ENCODE data around the gene PFN2.
"Not testable (repeated sequence)": the region's sequence is repeated elsewhere in the genome, so short reads cannot be mapped to it uniquely, and the experiment has no call there.

Gene PFN2

DNA sequence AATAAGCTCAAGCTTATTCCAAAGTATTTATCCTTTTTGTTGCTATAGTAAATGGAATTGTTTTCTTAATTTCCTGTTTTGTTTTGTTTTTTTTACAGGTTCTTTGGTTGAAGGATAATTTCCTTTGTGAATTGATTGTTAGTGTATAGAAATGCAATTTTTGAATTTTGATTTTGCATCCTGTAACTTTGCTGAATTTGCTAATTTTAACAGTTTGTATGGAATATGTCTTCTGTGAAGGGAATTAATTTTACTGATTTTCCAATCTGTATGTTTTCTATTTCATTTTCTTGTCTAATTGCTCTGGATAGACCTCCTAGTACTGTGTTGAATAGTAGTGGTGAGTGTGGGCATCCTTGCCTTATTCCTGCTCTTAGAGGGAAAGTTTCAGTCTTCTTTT, 28.3 kb downstream of the PFN2 start:
- Histone ChIP-seq H3K79me2 (ENCODE audit: insufficient read depth, low read length) (no peaks in the 10 kb centered on the region), H3F3A (ENCODE audit: low read depth) (no peaks in the 10 kb centered on the region), H4K20me1 (ENCODE audit: insufficient read depth, low read length, poor library complexity, severe bottlenecking) (no peaks in the 10 kb centered on the region), H3K9me2 (replicated peaks; ENCODE audit: low read depth, low read length) (no peaks in the 10 kb centered on the region), H3K36me3 (ENCODE audit: insufficient read depth, low read length) (peaks cover 6% of the 10 kb centered on the region; the same call in 1 of the 2 replicates), H2AFZ (ENCODE audit: low read length) (no peak overlapping the region), H3K27me3 (ENCODE audit: insufficient read depth, low read length, poor library complexity, severe bottlenecking) (no peaks in the 10 kb centered on the region), H3K4me2 (ENCODE audit: low read depth, low read length, poor library complexity, severe bottlenecking) (no peak overlapping the region), H3K4me1 (ENCODE audit: insufficient read depth, low read length, poor library complexity, severe bottlenecking) (no peaks in the 10 kb centered on the region), H3K9me3 (ENCODE audit: insufficient read depth, low read depth, low read length) (no peaks in the 10 kb centered on the region), H3K4me3 (ENCODE audit: low read length, poor library complexity, severe bottlenecking) (no peak overlapping the region), H3K9ac (ENCODE audit: low read depth, low read length, poor library complexity, severe bottlenecking) (no peak overlapping the region)
- no peak for TF ChIP-seq EZH2phosphoT487 (IDR thresholded peaks at IDR 0.05; ENCODE audit: borderline replicate concordance)
- no peak for TF ChIP-seq CTCF (conservative IDR thresholded peaks at IDR 0.05; ENCODE audit: low read length)

DNA sequence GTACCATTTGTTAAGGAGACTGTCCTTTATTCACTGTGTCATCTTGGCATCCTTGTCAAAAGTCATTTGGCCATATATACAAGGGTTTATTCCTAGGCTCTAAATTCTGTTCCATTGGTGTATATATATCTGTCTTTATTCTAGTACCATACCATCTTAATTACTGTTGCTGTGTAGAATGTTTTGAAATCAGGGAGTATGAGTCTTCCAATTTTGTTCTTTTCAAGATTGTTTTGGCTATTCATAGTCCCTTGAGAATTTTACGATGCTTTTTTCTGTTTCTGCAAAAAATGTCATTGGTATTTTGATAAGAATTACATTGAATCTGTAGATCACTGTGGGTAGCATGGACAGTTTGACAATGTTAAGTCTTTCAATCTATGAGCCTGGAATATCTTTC, 28.7 kb downstream of the PFN2 start:
- no peaks in the 10 kb centered on the region for H3K9me3 ChIP-seq (ENCODE audit: insufficient read depth, low read depth, low read length)
- no peaks in the 10 kb centered on the region for H3F3A ChIP-seq (ENCODE audit: low read depth)
- no peak overlapping the region for H3K4me2 ChIP-seq (ENCODE audit: low read depth, low read length, poor library complexity, severe bottlenecking)
- H3K4me1 ChIP-seq (ENCODE audit: insufficient read depth, low read length, poor library complexity, severe bottlenecking): no peaks in the 10 kb centered on the region
- H3K9me2 ChIP-seq (replicated peaks; ENCODE audit: low read depth, low read length): no peaks in the 10 kb centered on the region
- H2AFZ ChIP-seq (ENCODE audit: low read length): no peak overlapping the region
- H3K9ac ChIP-seq (ENCODE audit: low read depth, low read length, poor library complexity, severe bottlenecking): no peak overlapping the region
- no peaks in the 10 kb centered on the region for H4K20me1 ChIP-seq (ENCODE audit: insufficient read depth, low read length, poor library complexity, severe bottlenecking)
- H3K36me3 ChIP-seq (ENCODE audit: insufficient read depth, low read length): peaks cover 6% of the 10 kb centered on the region; the same call in 1 of the 2 replicates
- H3K4me3 ChIP-seq (ENCODE audit: low read length, poor library complexity, severe bottlenecking): no peak overlapping the region
- TF ChIP-seq EZH2phosphoT487 (IDR thresholded peaks at IDR 0.05; ENCODE audit: borderline replicate concordance) (no peak), CTCF (conservative IDR thresholded peaks at IDR 0.05; ENCODE audit: low read length) (no peak)
- no peaks in the 10 kb centered on the region for H3K27me3 ChIP-seq (ENCODE audit: insufficient read depth, low read length, poor library complexity, severe bottlenecking)
- H3K79me2 ChIP-seq (ENCODE audit: insufficient read depth, low read length): no peaks in the 10 kb centered on the region

- no peak for TF ChIP-seq CTCF (conservative IDR thresholded peaks at IDR 0.05; ENCODE audit: low read length)
- TF ChIP-seq EZH2phosphoT487 (IDR thresholded peaks at IDR 0.05; ENCODE audit: borderline replicate concordance): no peak
- H3K9ac ChIP-seq (ENCODE audit: low read depth, low read length, poor library complexity, severe bottlenecking): no peak overlapping the region
- H2AFZ ChIP-seq (ENCODE audit: low read length): no peak overlapping the region
- H3K4me2 ChIP-seq (ENCODE audit: low read depth, low read length, poor library complexity, severe bottlenecking): no peak overlapping the region
- H3K4me1 ChIP-seq (ENCODE audit: insufficient read depth, low read length, poor library complexity, severe bottlenecking): no peaks in the 10 kb centered on the region
- H3K36me3 ChIP-seq (ENCODE audit: insufficient read depth, low read length): peaks cover 6% of the 10 kb centered on the region; the same call in 1 of the 2 replicates
- no peak overlapping the region for H3K4me3 ChIP-seq (ENCODE audit: low read length, poor library complexity, severe bottlenecking)
- no peaks in the 10 kb centered on the region for H3F3A ChIP-seq (ENCODE audit: low read depth)
- H3K27me3 ChIP-seq (ENCODE audit: insufficient read depth, low read length, poor library complexity, severe bottlenecking): no peaks in the 10 kb centered on the region
- H3K79me2 ChIP-seq (ENCODE audit: insufficient read depth, low read length): no peaks in the 10 kb centered on the region
- H4K20me1 ChIP-seq (ENCODE audit: insufficient read depth, low read length, poor library complexity, severe bottlenecking): no peaks in the 10 kb centered on the region
- no peaks in the 10 kb centered on the region for H3K9me3 ChIP-seq (ENCODE audit: insufficient read depth, low read depth, low read length)
- no peaks in the 10 kb centered on the region for H3K9me2 ChIP-seq (replicated peaks; ENCODE audit: low read depth, low read length)
Observed at GRCh38 chr3:149941186-149941585, 29.5 kb downstream of the PFN2 start.

GRCh38 chr3:149938392-149939055, 32.2 kb downstream of the PFN2 start:
- H3K9ac ChIP-seq (ENCODE audit: low read depth, low read length, poor library complexity, severe bottlenecking); H3K36me3 ChIP-seq (ENCODE audit: insufficient read depth, low read length); H3K4me3 ChIP-seq (ENCODE audit: low read length, poor library complexity, severe bottlenecking); H3K4me2 ChIP-seq (ENCODE audit: low read depth, low read length, poor library complexity, severe bottlenecking); H3K27me3 ChIP-seq (ENCODE audit: insufficient read depth, low read length, poor library complexity, severe bottlenecking); H3K4me1 ChIP-seq (ENCODE audit: insufficient read depth, low read length, poor library complexity, severe bottlenecking); H3K79me2 ChIP-seq (ENCODE audit: insufficient read depth, low read length); H4K20me1 ChIP-seq (ENCODE audit: insufficient read depth, low read length, poor library complexity, severe bottlenecking); H3K9me3 ChIP-seq (ENCODE audit: insufficient read depth, low read depth, low read length); H3K9me2 ChIP-seq (replicated peaks; ENCODE audit: low read depth, low read length); H3F3A ChIP-seq (ENCODE audit: low read depth); H2AFZ ChIP-seq (ENCODE audit: low read length): not testable (repeated sequence)

All from Loucy (cell line).